Tibial artery (tissue), 4 donors: ENCODE results near the gene SLC5A11.

Experiments used
- DNase-seq, 2 donors: peaks; one replicate each; pipeline ENCODE4 v3.0.0-alpha.2; 2019
- H3K27ac ChIP-seq, 2 donors: fragments of 200-600 bp; sonication (generic) in 1 of 2; 1 replicate in 1 of 2; 2 replicates in 1 of 2; pipeline ENCODE4 v1.5.1; 2018 to 2019; ENCODE audit warnings: mild to moderate bottlenecking in 1 of 2
- H3K27me3 ChIP-seq, 2 donors: fragments of 200-600 bp; sonication (generic) in 1 of 2; one replicate each; pipeline versions ENCODE4 v1.5.1 to v1.6.0; 2016 to 2019
- H3K36me3 ChIP-seq, 3 donors: fragments of 200-600 bp; sonication (generic) in 2 of 3; one replicate each; pipeline ENCODE4 v1.5.1; 2016 to 2019; ENCODE audit warnings: mild to moderate bottlenecking in 2 of 3
- H3K4me1 ChIP-seq, 4 donors: fragments of 200-600 bp; sonication (generic) in 2 of 4; 1 replicate in 3 of 4; 2 replicates in 1 of 4; pipeline ENCODE4 v1.5.1; 2016 to 2019
- H3K4me3 ChIP-seq, 2 donors: fragments of 200-600 bp; sonication (generic) in 1 of 2; 1 replicate in 1 of 2; 2 replicates in 1 of 2; pipeline ENCODE4 v1.5.1; 2018 to 2019; ENCODE audit warnings: mild to moderate bottlenecking in 2 of 2
- H3K9me3 ChIP-seq, 3 donors: fragments of 200-600 bp; sonication (generic) in 1 of 3; one replicate each; pipeline ENCODE4 v1.5.1; 2016 to 2019
- CTCF ChIP-seq, 2 experiments: fragments of 200-600 bp in 1 of 2; fragments of 450-650 bp in 1 of 2; IDR thresholded peaks; one replicate each; pipeline ENCODE4 v1.5.1; 2017 to 2019; ENCODE audit warnings: antibody characterized with exemption in 2 of 2, mild to moderate bottlenecking in 1 of 2, moderate library complexity in 1 of 2
- intact Hi-C: fragments of 100-400 bp; cut with DNase I; formaldehyde crosslinking; loops from one replicate; pipeline ENCODE4 v1.15.0; 2023; ENCODE audit warnings: low total_unique reads

SLC5A11 gene

DNA sequence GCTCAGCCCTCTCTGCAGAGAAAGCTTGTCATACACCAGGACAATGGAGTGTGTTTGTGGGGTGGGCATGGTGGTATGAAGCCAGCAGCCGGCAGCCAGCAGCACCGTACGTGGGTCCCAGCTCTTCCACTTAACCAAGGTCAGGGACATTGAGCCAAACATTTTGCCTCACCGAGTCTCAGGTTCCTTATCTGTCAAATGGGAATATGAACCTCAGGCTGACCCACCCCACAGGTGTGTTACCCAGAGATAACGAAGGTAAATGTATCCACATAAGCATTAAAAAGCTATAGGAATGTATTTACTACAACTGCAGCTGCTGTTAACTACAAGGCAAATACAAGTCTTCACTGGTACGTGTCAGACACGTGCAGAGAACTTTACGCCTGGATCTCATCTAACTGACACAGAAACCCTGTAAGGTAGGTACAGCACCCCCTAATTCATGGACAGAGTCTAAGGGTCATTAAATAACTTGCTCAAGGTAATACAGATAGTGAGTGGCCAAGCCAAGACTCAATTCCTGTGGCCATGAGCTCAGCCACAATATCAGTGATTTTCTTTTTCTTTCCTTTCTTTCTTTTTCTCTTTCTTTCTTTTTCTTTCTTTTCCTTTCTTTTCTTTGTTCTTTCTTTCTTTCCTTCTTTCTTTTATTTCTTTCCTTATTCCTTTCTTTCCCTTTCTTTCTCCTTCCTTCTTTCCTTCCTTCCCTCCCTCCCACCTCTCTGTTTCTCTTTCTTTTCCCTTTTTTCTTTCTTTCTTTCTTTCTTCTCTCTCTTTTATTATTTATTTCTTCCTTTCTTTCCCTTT lies 990 bp downstream of the SLC5A11 start:
- TF ChIP-seq CTCF (IDR thresholded peaks at IDR 0.05) = no peak
- Histone ChIP-seq H3K4me3 (no peak overlapping the region), H3K27me3 (no peaks in the 10 kb centered on the region), H3K4me1 (no peaks in the 10 kb centered on the region), H3K27ac (no peak overlapping the region), H3K9me3 (no peaks in the 10 kb centered on the region), H3K36me3 (peaks cover 0 to 6% (median 0%) of the 10 kb centered on the region in 3 donors)
- intact Hi-C loops = no loop called here
- no peak for DNase-seq

DNA sequence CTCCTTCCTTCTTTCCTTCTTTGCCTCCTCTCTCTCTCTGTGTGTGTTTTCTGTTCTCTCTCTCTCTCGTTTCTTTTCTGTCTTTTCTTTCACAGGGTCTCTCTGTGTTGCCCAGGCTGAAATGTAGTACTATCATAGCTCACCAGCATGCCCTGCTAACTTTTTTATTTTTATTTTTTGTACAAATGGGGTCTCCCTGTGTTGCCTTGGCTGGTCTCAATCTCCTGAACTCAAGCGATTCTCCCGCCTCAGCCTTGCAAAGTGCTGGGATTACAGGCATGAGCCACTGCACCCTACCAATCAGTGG lies 1.5 kb downstream of the SLC5A11 start:
- no peak for DNase-seq
- Histone ChIP-seq H3K36me3 (peaks cover 0 to 6% (median 0%) of the 10 kb centered on the region in 3 donors), H3K9me3 (no peaks in the 10 kb centered on the region), H3K27ac (no peak overlapping the region), H3K27me3 (no peaks in the 10 kb centered on the region), H3K4me3 (no peak overlapping the region), H3K4me1 (no peaks in the 10 kb centered on the region)
- intact Hi-C loops = no loop called here
- no peak for TF ChIP-seq CTCF (IDR thresholded peaks at IDR 0.05)

DNA sequence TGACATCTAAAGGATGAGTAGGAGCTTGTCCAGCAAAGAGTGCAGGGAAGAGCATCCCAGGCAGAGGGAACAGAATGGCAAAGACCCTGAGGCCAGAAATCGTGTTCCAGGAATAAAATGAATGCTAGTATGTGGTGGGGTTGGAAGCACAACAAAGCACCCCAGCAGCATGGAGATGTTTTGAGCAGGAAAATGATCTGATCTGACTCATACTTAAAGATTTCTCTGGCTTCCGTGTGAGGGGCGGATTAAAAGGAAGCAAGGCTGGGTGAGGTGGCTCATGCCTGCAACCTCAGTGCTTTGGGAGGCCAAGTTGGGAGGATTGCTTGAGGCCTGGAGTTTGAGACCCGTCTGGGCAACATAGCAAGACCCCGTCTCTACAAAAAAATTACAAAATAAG lies 2.3 kb downstream of the SLC5A11 start:
- DNase-seq = no peak
- Histone ChIP-seq H3K27ac (no peak overlapping the region), H3K4me3 (no peak overlapping the region), H3K9me3 (no peaks in the 10 kb centered on the region), H3K27me3 (no peaks in the 10 kb centered on the region), H3K4me1 (no peaks in the 10 kb centered on the region), H3K36me3 (peaks cover 0 to 6% (median 0%) of the 10 kb centered on the region in 3 donors)
- no peak for TF ChIP-seq CTCF (IDR thresholded peaks at IDR 0.05)
- intact Hi-C loops = no loop called here

- H3K36me3 ChIP-seq = no peaks in the 10 kb centered on the region
- intact Hi-C loops = no loop called here
- no peak for DNase-seq
- no peak for TF ChIP-seq CTCF (IDR thresholded peaks at IDR 0.05)
- H3K27ac ChIP-seq = no peak overlapping the region
- H3K9me3 ChIP-seq = no peaks in the 10 kb centered on the region
- no peaks in the 10 kb centered on the region for H3K27me3 ChIP-seq
- H3K4me1 ChIP-seq = peaks cover 0 to 8% (median 4%) of the 10 kb centered on the region in 4 donors
- H3K4me3 ChIP-seq = no peak overlapping the region
Observed at GRCh38 chr16:24849641-24850040, 3.9 kb downstream of the SLC5A11 start.

DNA sequence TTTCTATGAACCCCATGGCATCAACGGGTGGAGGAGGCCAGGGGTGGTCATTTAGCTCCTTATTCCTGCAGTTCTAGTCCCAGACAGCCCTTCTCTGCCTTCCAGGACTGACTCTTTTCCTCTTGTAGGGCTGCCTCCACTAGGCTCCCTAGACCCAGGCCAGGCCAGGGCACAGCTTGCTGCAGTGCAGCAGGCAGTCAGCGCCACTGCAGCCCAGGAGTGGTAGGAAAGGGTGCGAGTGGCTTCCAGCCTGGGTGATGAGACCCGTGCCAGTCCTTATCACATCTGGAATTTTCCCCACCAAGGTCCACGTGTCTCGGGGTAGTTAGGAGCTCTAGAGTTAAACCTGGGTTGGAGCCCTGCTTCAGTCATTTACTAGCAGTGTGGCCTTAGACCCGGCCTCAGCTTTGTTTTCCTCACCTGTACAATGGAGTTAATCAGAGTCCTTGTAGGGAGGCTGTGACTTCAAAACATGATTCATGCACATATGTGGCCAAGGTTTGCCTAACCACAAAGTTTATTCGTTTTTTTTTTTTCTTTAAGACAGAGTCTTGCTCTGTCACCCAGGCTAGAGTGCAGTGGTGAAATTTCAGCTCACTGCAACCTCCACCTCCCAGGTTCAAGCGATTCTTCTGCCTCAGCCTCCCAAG lies 4.7 kb downstream of the SLC5A11 start:
- Histone ChIP-seq H3K36me3 (no peaks in the 10 kb centered on the region), H3K27ac (no peak overlapping the region), H3K4me1 (peaks cover 0 to 8% (median 4%) of the 10 kb centered on the region in 4 donors), H3K27me3 (no peaks in the 10 kb centered on the region), H3K9me3 (no peaks in the 10 kb centered on the region), H3K4me3 (no peak overlapping the region)
- intact Hi-C loops = no loop called here
- DNase-seq = no peak
- TF ChIP-seq CTCF (IDR thresholded peaks at IDR 0.05) = no peak
